Stimulated activated CD4-positive, alpha-beta T cell treated with anti-CD3 and anti-CD28 coated beads, Interleukin-1b, Interleukin-23, amount 100 ng/mL, for 24 hours (primary cell): ENCODE measurements around the gene C1QL2.
A peak's percentile ranks its signal among the peaks of the same experiment; 100 is the strongest.

Experiments used
- DNase-seq, 4 experiments: peaks; one replicate each; pipeline ENCODE4 v3.0.0-alpha.2; 2020; ENCODE audit warnings: low read depth in 4 of 4, low spot score in 1 of 4

C1QL2 gene

DNA sequence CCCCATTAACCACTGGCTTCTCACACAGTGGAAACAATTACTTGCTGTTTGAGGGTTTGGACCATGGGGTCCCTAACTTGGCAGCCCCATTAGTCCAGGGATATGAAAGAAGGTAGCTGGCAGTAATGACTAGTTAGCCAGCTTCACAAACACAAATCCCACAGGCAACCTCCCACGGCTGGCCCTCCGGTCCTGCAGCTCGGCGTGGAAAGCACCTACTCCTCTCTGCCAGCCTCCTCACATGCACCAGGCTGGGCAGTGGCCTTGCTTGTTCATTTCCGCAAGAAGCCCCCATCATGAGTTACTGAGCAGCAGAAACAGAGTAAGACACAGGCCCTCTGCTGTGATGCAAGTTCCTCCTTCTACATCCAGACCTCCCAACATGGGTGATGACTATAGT, 13.7 kb downstream of the C1QL2 start:
- DNase-seq: no peak

DNA sequence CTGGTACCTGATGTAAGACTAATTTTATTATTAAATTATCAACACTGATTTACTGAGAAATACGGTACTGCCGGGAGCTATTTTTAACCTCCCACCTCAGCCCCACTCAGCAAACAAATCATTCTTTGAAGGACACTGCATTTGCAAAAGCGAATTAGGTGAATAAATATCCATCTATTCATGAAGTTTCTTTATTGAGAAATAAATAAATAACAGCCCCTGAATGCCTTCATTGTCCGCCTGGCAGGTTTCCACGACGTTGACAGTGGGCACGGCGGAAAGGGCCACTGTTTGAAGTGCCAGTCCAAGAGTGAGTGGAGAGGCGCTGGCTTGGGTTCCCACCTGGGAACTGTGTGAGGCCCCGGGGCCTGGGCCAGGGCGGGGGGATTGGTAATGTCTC, 15.7 kb downstream of the C1QL2 start:
- no peak for DNase-seq

DNA sequence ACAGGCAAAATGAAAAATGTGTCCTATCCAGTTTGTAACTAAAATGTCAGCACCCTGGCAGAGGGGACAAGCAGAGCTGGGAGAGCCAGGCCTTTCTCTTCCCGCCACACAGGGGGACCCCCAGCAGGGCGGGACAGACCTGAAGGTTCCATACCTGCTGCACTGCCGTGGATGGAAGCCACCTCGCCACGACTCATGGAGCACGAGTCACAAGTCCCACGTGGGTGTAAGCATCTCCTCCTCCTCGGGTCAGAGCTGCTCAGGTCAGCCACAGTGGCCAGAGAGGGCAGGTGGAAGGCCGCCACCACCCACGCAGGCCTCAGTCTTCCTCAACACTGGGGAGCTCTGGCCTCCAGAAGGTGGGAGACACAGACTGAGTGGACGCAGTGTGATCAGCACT, 21.0 kb downstream of the C1QL2 start:
- DNase-seq: no peak

DNA sequence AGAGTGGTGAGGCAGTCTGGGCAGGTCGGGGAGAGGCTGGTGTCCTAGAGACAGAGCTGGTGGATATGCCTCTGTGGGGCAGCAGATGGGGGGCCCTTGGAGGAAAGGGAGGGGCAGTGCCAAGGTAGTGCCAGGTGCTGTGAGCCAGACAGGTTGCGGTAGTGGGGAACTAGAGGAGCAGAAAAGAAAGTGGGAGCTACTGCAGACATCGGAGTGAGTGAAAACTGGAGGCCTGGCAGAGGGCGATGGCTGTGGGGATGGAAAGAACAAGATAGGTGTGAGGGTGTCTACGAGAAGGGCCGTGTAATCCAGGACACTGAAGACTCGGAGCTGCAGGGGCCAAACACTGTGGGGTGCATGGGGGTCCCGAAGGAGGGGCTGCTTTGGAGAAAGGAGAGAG, 21.7 kb downstream of the C1QL2 start:
- DNase-seq: no peak

DNA sequence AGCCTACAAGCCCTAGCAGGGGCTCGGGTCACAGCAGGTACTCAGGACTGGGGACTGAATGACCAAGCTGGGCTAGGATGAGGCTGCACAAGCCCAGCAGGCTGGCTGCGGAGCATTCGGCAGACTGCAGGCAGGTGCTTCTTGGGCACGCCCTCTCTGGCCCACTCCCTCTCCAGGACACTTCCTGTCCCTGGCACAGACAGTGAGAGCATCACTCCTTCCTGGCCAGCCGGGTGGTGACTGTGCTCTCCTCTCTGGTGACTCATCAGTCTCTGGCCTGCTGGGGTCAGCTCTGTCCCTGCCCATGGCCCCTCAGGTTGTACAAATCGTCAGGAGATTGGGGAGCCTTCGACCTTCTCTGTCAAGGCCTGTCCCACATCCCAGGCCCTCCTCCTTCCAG, 22.5 kb downstream of the C1QL2 start:
- no peak for DNase-seq

DNA sequence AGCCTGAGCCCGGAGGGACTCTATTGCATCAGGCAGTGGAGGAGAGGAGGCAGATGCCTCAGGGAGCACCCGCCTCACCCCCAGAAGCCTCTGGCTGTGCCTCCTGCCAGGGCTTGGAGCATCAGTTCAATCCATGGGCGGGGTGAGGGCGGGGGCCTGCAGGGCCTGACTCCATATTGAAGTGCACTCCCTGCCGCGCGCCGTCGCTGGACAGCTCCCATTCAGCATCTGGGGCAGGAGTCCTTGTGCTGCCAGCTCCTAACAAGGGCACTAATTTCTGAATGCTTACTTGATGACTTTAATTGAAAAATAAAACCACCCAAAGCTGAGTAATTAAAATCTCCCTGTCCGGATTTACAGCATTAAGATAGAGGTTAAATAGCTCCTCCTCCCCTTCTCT, 23.8 kb downstream of the C1QL2 start:
- no peak for DNase-seq

DNA sequence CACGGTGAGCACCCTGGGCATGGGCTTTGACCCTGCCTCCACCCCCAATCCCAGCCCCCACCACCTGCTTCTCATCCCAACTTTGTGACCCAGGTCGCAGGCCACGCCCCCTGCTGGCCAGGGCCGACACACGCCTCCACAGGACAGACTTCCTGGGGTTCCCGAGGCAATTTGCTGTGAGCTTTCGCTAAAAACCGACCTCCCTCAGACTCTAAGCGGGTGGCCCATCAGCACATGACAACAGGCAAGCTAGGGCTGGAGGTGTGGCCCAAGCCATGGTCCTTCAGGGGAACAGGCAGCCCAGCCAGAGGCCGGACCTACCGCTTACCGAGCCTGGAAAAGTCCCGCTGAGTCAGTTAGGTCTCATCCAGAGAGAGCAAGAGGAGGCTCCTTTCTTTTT, 31.9 kb downstream of the C1QL2 start:
- DNase-seq: peak in 2 of 4 experiments; percentile 5 to 22

DNA sequence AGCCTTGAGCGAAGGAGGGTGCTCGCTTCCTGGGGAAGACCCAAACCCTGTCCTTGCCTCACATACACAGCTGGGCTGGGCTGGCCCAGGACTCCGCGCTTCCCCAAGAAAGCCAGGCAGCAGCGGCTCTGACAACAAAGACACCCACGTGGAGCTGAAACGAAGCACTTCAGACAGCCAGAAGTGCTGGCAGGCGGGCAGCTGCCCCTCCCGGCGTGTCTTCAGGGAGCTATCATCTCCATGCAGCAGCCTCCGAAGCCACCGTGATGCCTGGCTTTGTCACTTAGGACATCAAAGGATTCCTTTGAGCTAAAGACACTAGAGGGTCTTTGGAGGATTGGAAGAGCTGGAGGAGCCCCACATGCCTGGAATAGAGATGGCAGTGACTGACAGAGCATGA, 35.2 kb downstream of the C1QL2 start:
- no peak for DNase-seq

DNA sequence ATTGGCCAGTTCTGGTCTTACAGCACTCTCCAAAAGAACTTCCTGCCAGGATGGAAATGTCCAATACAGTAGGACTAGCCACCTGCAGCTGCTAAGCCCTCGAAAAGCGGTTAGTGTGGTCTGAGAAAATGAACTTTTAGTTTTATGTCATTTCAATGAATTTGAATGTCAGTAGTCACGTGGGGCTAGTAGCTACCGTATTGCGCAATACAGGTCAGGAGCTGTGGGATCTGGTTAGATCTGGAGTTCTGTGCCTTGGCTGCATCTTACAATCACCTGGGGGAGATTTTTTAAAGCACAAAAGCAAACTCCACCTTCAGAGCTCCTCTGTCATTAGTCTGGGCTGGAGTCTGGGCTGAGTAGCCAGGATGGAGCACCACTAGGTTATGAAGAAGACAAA, 35.9 kb downstream of the C1QL2 start:
- DNase-seq: no peak

DNA sequence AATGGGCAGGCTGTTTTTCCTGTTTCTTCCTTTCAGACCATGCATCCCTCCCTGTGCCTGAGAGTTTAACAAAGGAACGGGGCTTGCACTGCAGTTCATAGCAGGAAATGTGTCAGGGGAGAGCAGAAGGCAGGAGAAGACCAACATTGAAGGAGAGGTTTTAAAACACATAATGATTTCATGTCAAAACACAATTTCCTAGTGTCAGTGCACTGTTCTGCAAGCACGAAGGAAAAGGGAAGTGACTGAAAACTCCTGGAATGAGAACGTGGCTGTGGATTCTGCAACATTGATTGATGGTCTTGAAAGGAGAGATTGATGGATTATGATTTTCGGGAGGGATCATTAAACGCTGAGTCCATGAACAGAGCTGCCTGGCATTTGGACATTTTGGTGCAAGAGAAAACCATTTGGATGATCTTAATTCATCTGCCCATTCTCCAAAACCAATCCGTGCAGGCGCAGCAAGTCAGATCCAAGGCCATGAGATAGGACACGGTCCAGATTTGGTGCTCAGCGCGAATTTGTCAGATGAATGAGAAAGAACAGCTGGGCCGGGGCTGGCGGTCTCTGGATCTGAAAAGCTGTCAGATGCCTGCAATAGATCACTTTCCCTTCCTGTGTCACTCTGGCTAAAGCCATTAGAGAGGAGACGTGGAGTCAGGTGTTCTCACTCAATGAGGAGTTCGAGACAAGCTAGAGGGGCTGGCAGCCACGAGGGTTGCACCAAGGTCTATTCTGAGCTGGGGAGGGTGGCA, 38.4 kb downstream of the C1QL2 start:
- no peak for DNase-seq

DNA sequence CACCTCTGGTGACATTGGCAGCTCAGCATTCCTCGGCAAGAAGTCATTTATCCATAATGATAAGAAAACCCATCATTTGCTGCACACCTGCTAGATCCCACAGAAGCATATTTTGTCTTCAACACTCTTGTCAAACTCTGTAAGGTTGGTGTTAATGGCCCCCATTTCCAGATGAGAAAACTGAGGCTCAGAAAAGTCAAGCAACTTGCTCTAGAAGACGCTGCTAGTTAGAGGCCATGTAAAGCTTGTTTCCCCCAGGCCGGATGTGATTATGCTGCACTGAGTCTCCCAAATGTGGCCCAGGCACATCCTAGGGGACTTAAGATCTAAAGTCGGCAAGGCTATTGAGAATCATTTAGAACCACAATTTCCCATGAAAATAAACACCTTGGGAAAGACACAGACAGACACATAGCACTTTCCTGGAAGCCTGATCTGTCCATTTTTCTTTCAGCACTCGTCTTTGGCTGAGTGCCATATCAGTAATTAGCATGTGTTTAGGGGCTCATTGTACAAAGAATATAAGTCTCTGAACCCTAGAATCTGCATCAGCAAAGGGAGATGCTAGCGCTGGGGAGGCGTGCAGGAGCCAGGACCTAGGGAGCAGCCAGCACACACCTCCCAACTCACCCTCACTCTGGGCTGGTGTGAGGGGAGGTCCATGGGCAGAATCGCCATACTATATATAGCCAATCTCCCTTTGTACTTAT, 39.3 kb downstream of the C1QL2 start:
- DNase-seq: no peak

DNA sequence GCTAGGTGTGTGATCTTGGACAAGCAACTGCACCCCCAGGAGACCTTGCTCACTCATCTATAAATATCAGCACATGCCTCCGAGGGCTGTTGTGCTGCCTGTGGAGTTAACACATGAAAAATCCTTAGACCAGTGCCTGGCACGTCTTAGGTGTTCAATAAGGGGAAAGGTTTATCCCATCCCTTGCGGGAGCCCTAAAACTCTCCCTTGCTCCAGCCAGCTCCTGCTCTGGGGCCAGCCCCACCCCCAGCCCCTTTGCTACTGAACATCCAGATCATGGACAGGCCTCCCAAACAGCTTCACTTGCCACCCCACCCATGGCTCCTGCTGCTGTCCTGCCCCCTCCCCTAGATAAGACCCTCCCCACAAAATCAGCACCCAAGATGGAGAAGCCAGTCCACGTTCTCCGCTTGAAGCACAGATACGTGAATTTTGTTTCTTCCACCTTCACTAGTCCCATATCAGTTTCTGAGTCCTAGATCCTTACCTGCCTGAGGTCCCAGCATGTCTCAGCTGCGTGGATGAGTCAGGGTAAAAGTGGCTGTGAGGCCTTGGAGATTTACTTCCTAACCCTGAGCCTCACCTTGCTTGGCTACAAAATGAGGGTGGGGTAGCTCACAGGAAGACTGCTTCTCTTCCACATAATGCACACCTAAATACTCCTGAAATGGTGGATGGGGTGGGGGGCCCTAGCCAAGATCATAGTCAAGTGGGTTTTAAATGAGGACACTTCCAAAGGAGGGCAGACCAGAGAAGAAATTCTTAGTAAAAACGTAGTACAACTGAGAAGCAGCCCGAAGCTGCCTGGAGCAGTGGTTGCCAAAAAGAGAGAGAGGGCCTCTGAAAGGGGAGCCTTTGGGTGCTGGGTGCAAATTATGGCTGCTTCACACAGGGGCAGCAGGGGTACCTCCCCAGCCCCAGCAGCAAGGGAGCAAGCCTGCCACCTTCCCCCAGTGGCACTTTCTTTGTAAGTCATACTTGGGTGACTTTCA, 40.4 kb downstream of the C1QL2 start:
- no peak for DNase-seq

DNA sequence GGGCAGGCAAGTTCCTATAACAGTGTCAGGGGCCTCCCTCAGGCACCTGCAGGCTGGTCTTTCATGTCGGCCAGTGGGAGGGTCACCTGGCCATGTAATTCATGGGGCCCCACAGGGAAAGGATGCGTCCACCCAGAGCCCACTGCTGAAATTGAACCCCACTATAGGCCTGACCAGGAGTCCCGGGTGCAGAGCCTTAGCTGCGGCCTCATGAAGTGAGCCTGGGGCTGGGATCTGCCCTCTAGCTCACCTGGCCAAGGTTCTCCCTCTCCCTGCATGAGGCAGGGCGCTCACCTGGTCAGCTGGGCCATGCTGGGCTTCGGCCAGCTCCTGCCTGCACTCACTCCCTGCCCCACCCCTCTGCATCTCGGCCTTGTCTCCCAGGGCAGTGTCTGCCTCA, 41.1 kb downstream of the C1QL2 start:
- no peak for DNase-seq

DNA sequence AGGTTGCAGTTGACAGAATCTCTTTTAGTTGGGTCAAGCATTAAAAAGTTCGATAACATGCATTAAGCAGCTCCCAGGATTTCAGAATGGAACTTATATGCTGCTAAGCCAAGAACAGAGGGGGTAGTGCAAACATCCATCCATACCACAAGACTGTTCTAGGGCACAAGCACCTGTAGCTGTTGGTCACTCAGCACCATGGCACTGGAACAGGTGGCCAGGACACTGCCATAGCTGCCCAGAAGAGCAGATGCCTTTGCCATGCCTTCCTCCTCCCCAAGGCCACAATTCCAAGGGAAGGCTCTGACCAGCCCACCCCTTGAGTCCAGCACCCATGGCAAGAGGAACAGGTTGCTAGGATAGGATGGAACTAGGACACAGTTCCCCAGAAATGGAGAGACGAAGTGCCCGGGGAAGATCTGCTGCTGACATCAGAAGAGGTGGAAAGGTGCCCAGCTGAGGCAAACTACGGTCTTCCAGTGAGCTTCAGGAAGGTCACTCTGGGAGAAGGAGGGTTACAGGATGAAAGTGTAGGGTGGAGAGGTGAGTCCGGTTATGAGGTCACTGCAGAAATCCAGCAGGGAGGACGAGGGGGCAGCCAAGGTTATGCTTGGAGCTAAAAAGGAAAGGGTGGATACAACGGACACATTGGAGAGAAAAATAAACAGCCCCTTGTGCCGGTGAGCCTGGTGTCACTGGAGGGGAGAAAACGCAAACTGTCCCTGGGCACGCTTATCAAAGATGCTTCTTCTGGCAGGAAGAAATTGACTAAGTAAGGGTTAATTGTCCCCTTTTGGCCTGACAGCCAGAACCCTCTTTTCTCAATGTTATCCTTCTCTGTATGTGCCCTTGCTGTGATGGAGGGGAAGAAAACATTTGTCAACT, 41.9 kb downstream of the C1QL2 start:
- no peak for DNase-seq

DNA sequence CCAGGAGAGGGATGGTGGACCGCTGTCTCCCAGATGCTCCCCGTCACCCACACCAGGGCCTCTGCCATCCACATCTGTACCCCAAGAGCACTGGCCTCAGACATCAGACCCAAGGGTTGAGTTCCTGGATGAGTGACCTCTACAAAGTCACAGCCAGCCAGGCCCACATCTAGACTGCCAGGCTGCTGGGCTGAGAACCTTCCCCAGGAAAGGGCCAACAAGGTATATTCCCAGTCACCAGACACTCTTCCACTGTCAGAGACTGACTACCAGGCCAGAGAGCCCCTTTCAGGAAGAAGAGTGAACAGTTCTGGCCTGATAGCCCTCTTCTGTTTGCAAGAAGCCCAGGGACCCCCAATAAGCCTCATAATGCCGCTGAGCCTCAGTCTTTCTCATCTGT, 44.3 kb downstream of the C1QL2 start:
- no peak for DNase-seq

DNA sequence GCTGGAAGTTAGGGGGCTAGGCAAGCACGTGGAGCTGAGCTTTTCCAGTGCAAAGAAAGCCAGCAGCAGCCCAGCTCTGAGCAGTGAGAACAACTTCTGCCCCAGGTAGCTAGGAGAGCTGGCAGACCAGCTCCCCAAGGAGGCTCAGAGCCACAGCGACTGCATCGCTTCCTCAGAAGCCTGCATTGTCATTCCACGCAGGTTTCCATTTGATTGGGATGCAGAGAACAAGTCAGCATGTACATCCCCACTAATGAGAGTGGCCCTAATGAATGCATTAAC, 45.1 kb downstream of the C1QL2 start:
- DNase-seq: no peak

DNA sequence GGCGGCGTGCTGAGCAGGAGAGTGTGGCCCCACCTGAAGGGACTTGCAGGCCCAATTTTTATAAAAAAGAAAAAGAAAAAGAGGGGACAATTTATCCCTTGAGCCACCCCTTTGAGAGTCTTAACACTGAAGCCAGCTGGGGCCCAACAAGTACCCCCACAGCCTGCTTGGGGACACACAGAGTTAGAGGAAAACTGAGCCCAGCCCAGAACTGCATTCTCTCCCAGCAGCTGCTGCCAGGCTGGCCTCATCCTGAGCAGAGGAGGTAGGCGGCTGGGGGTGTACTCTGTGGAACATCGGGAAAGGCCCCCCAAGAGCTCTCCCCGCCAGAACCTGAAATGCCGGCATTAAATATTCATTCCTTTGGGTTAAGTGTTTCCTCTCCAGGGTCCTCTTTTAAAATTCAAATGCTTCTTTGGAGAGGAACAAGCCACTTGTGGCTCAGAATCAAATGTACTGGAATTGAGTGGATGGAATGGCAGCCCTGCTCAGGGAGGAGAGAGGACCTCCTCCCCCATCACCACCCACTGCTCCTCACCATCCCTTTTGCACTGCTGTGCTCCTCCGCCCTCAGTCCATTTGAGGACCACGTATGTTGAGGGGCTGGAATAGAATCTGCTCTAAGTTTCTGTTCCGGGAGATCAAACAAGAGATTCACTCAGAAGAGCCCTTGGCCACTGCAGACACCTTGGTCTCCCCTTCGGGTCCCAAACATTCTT, 45.6 kb downstream of the C1QL2 start:
- no peak for DNase-seq

DNA sequence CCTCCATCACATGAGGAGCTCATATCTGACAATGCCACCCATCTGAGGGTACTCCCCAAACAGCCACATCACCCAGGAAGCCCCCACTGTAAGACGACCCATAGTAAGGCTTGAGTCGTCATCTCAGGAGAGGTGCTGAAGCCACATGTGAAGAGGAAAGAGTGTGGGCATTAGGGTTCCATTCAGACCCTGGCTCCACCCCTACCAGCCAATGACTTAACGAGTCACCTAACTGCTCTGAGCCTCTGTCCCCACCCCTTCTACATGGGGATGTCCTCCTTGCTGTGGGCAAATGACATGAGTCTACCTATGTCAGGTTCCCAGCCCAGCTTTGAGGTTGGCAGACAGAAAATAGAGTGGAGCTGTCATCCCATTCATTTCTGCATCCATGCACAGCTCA, 46.3 kb downstream of the C1QL2 start:
- no peak for DNase-seq

DNA sequence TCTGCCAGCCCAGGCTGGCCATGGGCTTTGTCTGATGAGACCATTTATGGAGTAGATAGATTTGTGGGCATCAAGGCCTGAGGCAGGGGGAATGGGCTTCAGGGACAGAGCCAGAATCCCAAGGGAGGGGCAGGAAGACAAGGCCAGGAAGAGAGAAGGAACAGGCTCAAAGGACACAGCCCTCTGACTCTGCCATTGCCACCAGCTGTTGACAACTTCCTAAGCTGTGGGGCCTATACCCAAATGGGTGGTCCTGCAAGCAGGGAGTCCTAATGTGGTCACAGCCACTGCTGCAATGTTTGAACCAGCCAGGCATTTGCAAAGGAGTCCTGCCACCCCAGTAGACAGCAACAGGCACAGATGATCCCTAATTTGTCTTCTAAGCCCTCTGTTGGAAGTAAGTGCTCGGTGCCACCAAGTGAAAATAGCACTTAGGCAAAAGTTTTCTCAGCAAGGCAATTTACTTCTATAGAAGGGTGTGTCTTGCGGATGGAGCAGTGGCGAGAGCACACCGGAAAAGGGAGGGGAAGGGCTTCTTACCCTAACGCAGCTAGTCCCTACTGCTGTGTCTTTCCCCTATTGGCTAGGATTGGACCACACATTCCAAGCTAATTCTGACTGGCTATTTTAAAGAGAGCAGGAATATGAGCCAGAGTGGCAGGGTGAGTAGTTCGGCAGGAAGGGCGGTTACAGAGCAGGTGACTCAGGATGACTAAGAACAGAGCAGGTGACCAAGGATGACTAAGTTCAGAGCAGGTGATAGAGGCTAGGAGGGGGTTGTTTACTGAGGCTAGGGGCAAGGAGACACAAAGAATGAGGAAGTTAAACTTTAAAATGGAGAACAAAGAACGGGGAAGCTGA, 47.2 kb downstream of the C1QL2 start:
- DNase-seq: no peak
